ENCODE data around the gene SEC61G. TPM values are rescaled to one million over a fixed set of nuclear protein-coding genes. Genes with fewer than 3 reads are reported as not detected.

Gene SEC61G
- total RNA-seq, 1 donor from 2014 or later: 160 TPM

DNA sequence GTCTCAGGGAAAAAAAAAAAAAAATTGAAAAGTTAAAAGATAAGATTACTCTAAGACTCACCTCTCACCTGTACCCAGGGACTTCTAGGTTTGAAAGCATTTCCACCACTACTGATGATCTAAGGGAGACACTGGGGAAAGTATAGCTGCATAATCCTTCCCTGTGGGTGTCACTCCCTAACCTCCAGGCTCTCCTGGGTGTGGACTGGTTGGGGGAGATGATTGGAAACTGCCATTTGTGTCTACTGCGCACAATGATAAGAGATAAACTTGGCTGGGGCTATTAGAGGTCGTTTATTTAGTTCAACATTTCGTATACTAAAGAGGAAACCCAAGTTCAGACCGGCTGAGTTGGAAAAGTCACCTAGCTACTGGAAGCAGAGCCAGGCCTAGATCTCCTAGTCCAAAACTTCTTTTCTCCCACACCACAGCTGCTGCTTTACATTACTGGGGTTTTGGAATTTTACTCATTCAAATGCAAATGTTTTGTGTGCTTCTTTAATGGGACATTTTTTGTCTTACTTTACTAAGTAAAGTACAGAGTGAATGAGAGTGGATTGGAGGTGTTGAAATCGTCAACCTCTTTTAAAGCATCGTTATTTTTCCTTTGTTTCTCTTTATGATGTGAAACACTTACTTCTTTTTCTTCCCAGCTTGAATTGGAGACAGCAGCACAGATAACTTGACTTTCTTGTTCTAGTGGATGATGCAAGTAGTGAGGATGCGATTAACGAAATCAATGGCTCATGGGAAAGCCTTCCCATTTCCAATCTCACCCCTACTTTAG lies 22.3 kb upstream of the SEC61G start:
- DNase-seq (ENCODE audit: low spot score): no peak
- Mint-ChIP-seq H3K4me1 (ENCODE audit: low read depth) (no peaks in the 10 kb centered on the region), H3K4me3 (no peak overlapping the region), H3K36me3 (ENCODE audit: low read depth) (no peaks in the 10 kb centered on the region), H3K9me3 (no peaks in the 10 kb centered on the region), H3K27me3 (ENCODE audit: insufficient read depth) (no peaks in the 10 kb centered on the region), H3K27ac (no peak overlapping the region)
- intact Hi-C loops (cut with micrococcal nuclease): no loop called here

GRCh38 chr7:54780490-54780889 lies 21.5 kb upstream of the SEC61G start:
- H3K27ac Mint-ChIP-seq: no peak overlapping the region
- H3K36me3 Mint-ChIP-seq (ENCODE audit: low read depth): no peaks in the 10 kb centered on the region
- intact Hi-C loops (cut with micrococcal nuclease): no loop called here
- H3K4me1 Mint-ChIP-seq (ENCODE audit: low read depth): no peaks in the 10 kb centered on the region
- no peak overlapping the region for H3K4me3 Mint-ChIP-seq
- H3K27me3 Mint-ChIP-seq (ENCODE audit: insufficient read depth): no peaks in the 10 kb centered on the region
- no peaks in the 10 kb centered on the region for H3K9me3 Mint-ChIP-seq
- no peak for DNase-seq (ENCODE audit: low spot score)

GRCh38 chr7:54778696-54779540 lies 19.9 kb upstream of the SEC61G start:
- no peak for DNase-seq (ENCODE audit: low spot score)
- Mint-ChIP-seq H3K27me3 (ENCODE audit: insufficient read depth) (no peaks in the 10 kb centered on the region), H3K36me3 (ENCODE audit: low read depth) (no peaks in the 10 kb centered on the region), H3K9me3 (no peaks in the 10 kb centered on the region), H3K4me1 (ENCODE audit: low read depth) (peaks cover 5% of the 10 kb centered on the region), H3K4me3 (no peak overlapping the region), H3K27ac (no peak overlapping the region)
- intact Hi-C loops (cut with micrococcal nuclease): no loop called here

DNA sequence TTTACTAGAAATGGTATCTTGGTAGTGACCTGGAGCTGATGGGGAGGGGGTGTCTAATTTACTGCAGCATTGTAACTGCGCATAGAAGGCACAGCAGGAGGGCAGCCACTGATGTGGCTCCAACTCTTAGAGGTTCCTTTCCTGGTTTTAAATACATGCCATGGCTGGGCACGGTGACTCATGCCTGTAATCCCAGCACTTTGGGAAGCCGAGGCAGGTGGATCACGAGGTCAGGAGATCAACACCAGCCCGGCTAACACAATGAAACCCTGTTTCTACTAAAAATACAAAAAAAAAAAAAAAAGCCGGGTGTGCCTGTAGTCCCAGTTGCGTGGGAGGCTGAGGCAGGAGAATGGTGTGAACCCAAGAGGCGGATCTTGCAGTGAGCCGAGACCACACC lies 19.2 kb upstream of the SEC61G start:
- intact Hi-C loops (cut with micrococcal nuclease): no loop called here
- H3K36me3 Mint-ChIP-seq (ENCODE audit: low read depth): no peaks in the 10 kb centered on the region

DNA sequence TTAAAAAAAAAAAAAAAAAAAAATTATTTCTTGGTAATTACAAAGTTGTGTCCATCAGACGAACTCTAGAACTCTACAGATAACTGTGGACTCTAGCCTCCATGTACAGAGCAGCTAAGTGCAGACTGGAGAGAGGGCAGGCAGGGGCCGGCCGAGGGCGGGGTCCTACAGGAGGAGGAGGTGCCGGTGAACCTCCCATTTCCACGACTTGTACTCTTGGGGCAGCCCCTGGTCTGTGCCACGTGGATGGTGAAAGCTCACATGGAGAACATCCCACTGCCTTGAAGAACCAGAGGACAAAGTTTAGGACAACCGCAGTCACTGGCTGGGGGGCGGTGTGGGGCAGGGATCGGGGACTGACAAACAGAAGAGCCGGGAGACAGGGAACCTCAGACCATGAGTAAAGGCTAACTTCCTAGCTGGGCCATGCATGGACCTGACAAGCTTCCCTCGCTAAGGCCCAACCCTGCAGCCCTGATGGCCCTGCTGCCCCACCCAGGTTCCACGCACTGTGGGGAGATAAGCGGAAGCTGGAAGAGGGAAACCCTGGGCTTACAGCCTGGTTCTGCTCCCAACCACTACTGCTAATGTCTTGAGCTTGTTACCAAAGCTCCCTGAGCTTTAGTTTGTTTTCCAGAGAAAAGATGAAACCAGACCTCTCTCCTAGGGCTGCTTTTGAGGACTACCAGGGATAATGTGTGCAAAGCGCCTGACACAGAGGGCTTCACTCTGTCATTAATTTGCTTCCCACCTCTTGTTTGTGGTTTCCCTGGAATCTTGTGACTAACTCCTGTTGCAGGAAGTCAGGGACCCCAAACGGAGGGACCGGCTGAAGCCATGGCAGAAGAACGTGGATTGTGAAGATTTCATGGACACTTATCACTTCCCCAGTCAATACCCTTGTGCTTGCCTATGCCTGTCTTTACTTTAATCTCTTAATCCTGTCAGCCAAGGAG lies 16.1 kb upstream of the SEC61G start:
- intact Hi-C loops (cut with micrococcal nuclease): loop anchor here (1.0 to 5.0 kb wide), 5 partner anchors 13 to 640 kb away; partner anchors contain the start of gene SEC61G
- H3K4me1 Mint-ChIP-seq (ENCODE audit: low read depth): peaks cover 12% of the 10 kb centered on the region

More for the DNA sequence above, 19.2 kb upstream of the SEC61G start:
- Mint-ChIP-seq H3K9me3 (no peaks in the 10 kb centered on the region), H3K27ac (no peak overlapping the region), H3K4me1 (ENCODE audit: low read depth) (peaks cover 12% of the 10 kb centered on the region), H3K27me3 (ENCODE audit: insufficient read depth) (no peaks in the 10 kb centered on the region), H3K4me3 (no peak overlapping the region)
- no peak for DNase-seq (ENCODE audit: low spot score)

GRCh38 chr7:54773472-54774399 lies 14.7 kb upstream of the SEC61G start:
- Mint-ChIP-seq H3K36me3 (ENCODE audit: low read depth) (no peaks in the 10 kb centered on the region), H3K4me3 (peak overlapping the region; percentile 70), H3K4me1 (ENCODE audit: low read depth) (peaks cover 12% of the 10 kb centered on the region), H3K27me3 (ENCODE audit: insufficient read depth) (peaks cover 27% of the 10 kb centered on the region), H3K27ac (no peak overlapping the region), H3K9me3 (no peaks in the 10 kb centered on the region)
- intact Hi-C loops (cut with micrococcal nuclease): loop anchor here (1.0 to 5.0 kb wide), 5 partner anchors 14 to 642 kb away; partner anchors contain the start of gene SEC61G
- peak; percentile 53 for DNase-seq (ENCODE audit: low spot score)

More for the DNA sequence above, 16.1 kb upstream of the SEC61G start:
- H3K4me3 Mint-ChIP-seq: no peak overlapping the region
- no peak for DNase-seq (ENCODE audit: low spot score)
- H3K36me3 Mint-ChIP-seq (ENCODE audit: low read depth): no peaks in the 10 kb centered on the region
- H3K27ac Mint-ChIP-seq: no peak overlapping the region
- no peaks in the 10 kb centered on the region for H3K9me3 Mint-ChIP-seq
- H3K27me3 Mint-ChIP-seq (ENCODE audit: insufficient read depth): peaks cover 17% of the 10 kb centered on the region

- Mint-ChIP-seq H3K27ac (no peak overlapping the region), H3K9me3 (no peaks in the 10 kb centered on the region), H3K4me1 (ENCODE audit: low read depth) (peaks cover 10% of the 10 kb centered on the region), H3K4me3 (no peak overlapping the region), H3K36me3 (ENCODE audit: low read depth) (no peaks in the 10 kb centered on the region), H3K27me3 (ENCODE audit: insufficient read depth) (peaks cover 37% of the 10 kb centered on the region)
- no peak for DNase-seq (ENCODE audit: low spot score)
- intact Hi-C loops (cut with micrococcal nuclease): no loop called here
Measured at GRCh38 chr7:54769203-54769602, 10.2 kb upstream of the SEC61G start.

- intact Hi-C loops (cut with micrococcal nuclease): no loop called here
- Mint-ChIP-seq H3K36me3 (ENCODE audit: low read depth) (no peaks in the 10 kb centered on the region), H3K4me3 (no peak overlapping the region), H3K4me1 (ENCODE audit: low read depth) (peaks cover 12% of the 10 kb centered on the region), H3K27ac (no peak overlapping the region), H3K27me3 (ENCODE audit: insufficient read depth) (peaks cover 28% of the 10 kb centered on the region), H3K9me3 (no peaks in the 10 kb centered on the region)
- DNase-seq (ENCODE audit: low spot score): no peak
Measured at GRCh38 chr7:54764861-54765260, 5.8 kb upstream of the SEC61G start.

DNA sequence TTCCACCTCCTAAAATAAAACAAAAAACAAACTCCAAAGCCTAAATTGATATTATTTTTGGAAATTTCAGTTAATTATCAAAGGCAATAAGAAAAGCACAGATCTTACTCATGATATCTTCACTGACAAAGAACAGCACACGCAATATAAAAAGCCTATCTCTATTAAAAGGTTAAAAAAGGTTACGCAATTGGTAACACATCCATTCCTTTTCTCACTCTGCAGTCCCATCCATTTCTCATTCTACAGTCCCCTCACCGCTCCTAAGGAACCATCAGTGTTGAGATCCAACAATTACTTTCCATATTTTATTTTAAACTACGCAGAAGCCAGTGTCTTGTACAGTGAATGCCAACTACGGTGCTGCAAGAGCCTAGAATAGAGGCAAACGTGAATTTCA lies 1.3 kb downstream of the SEC61G start:
- no peak for DNase-seq (ENCODE audit: low spot score)
- H3K27ac Mint-ChIP-seq: peak overlapping the region; percentile 96

GRCh38 chr7:54749200-54749599 lies 9.8 kb downstream of the SEC61G start:
- peaks cover 13% of the 10 kb centered on the region for H3K4me1 Mint-ChIP-seq (ENCODE audit: low read depth)
- no peaks in the 10 kb centered on the region for H3K27me3 Mint-ChIP-seq (ENCODE audit: insufficient read depth)
- no peak overlapping the region for H3K4me3 Mint-ChIP-seq
- no peak for DNase-seq (ENCODE audit: low spot score)
- intact Hi-C loops (cut with micrococcal nuclease): no loop called here
- H3K9me3 Mint-ChIP-seq: no peaks in the 10 kb centered on the region
- no peak overlapping the region for H3K27ac Mint-ChIP-seq
- peaks cover 44% of the 10 kb centered on the region for H3K36me3 Mint-ChIP-seq (ENCODE audit: low read depth)

More for the DNA sequence above, 1.3 kb downstream of the SEC61G start:
- intact Hi-C loops (cut with micrococcal nuclease): loop anchor here (1.0 to 10.0 kb wide), 7 partner anchors 239 to 1195 kb away; partner anchors contain the start of genes MRPS17 and ZNF713
- H3K4me3 Mint-ChIP-seq: peak overlapping the region; percentile 100
- H3K36me3 Mint-ChIP-seq (ENCODE audit: low read depth): peaks cover 28% of the 10 kb centered on the region
- H3K9me3 Mint-ChIP-seq: no peaks in the 10 kb centered on the region
- peaks cover 59% of the 10 kb centered on the region for H3K4me1 Mint-ChIP-seq (ENCODE audit: low read depth)
- H3K27me3 Mint-ChIP-seq (ENCODE audit: insufficient read depth): peaks cover 11% of the 10 kb centered on the region

DNA sequence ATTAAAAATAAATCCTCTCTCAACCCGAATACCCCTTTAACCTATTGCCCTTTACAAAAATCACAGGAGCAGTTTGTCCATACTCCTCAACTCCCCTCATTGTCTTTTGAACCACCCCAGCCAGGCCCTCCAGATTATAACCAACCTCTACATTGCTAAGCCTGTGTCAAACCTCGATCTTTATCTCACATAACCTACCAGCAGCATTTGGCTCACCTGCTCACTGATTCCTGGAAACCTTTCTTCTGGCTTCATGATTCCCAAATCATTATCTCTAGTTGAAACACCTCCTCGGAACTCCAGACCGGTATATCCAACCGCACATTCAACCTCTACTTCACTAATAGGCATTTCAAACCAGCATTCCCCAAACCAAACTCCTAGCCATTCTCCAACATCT lies 11.8 kb downstream of the SEC61G start:
- intact Hi-C loops (cut with micrococcal nuclease): no loop called here
- Mint-ChIP-seq H3K36me3 (ENCODE audit: low read depth) (peaks cover 30% of the 10 kb centered on the region), H3K27me3 (ENCODE audit: insufficient read depth) (no peaks in the 10 kb centered on the region), H3K27ac (no peak overlapping the region), H3K4me1 (ENCODE audit: low read depth) (peaks cover 5% of the 10 kb centered on the region), H3K9me3 (no peaks in the 10 kb centered on the region), H3K4me3 (no peak overlapping the region)
- DNase-seq (ENCODE audit: low spot score): no peak

All from activated T-helper 1 cell treated with anti-CD3 and anti-CD28 coated beads, Interleukin-12 subunit alpha, Interleukin-12 subunit beta, Interleukin-2, Interleukin-4 antibody, amounts not matched to agents 30 ng/mL and 10 ng/mL and 1 ng/mL, durations not matched to agents 14 hours and 24 hours and 36 hours (primary cell).